AG04450 (cell line): Measurements from ENCODE around the gene LMO2. TPM values are rescaled to one million over a fixed set of nuclear protein-coding genes. Genes with fewer than 3 reads are reported as not detected.

Experiments
- CTCF ChIA-PET: fragments of 300-600, 350-600 bp; formaldehyde crosslinking; extraction: SDS; loops from one replicate; lab custom pipeline; 2022; ENCODE audit warnings: antibody characterized with exemption, inconsistent platforms; lab: Charles Lee
- POLR2A ChIA-PET: fragments of 350-600 bp; formaldehyde crosslinking; extraction: SDS; loops from one replicate; lab custom pipeline; 2021; ENCODE audit warnings: antibody characterized with exemption, inconsistent platforms; lab: Yijun Ruan, JAX
- DNase-seq: peaks from one replicate; pipeline ENCODE4 v3.0.0-alpha.2; 2011; ENCODE audit warnings: low read depth, low spot score
- H3K27ac ChIP-seq: one replicate; pipeline ENCODE4 v1.5.1; 2012; ENCODE audit warnings: low read depth, low read length, control low read depth
- H3K27me3 ChIP-seq: one replicate; pipeline ENCODE4 v1.6.0; 2012; ENCODE audit warnings: low read length; ENCODE audit not compliant: control insufficient read depth, insufficient read depth
- H3K4me3 ChIP-seq: 2 replicates; pipeline ENCODE4 v1.5.1; 2011; ENCODE audit warnings: mild to moderate bottlenecking, low read depth, low read length, control low read depth
- H3K9me3 ChIP-seq: 2 replicates; pipeline ENCODE4 v1.5.1; 2012; ENCODE audit warnings: low read length; ENCODE audit not compliant: control insufficient read depth, insufficient read depth
- polyA plus RNA-seq: library from polyadenylated mRNA; depleted of rRNA; stranded (reverse); fragments of >200 nt; gene quantifications from 2 replicates; pipeline ENCODE4 v1.2.3, GENCODE V29; 2011
- TF ChIP-seq, protein P1 (sequence below): IDR thresholded peaks from 2 replicates; pipeline ENCODE4 v1.5.1; 2011; ENCODE audit warnings: low read depth, low read length, control low read depth, inconsistent platforms

Gene LMO2
- polyA plus RNA-seq, 1 experiment: 0.05 TPM

GRCh38 chr11:33861386-33861785 lies 30.5 kb downstream of the LMO2 start:
- POLR2A ChIA-PET: no interaction called here
- TF ChIP-seq, protein P1, sequence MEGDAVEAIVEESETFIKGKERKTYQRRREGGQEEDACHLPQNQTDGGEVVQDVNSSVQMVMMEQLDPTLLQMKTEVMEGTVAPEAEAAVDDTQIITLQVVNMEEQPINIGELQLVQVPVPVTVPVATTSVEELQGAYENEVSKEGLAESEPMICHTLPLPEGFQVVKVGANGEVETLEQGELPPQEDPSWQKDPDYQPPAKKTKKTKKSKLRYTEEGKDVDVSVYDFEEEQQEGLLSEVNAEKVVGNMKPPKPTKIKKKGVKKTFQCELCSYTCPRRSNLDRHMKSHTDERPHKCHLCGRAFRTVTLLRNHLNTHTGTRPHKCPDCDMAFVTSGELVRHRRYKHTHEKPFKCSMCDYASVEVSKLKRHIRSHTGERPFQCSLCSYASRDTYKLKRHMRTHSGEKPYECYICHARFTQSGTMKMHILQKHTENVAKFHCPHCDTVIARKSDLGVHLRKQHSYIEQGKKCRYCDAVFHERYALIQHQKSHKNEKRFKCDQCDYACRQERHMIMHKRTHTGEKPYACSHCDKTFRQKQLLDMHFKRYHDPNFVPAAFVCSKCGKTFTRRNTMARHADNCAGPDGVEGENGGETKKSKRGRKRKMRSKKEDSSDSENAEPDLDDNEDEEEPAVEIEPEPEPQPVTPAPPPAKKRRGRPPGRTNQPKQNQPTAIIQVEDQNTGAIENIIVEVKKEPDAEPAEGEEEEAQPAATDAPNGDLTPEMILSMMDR: no peak
- no peak overlapping the region for H3K4me3 ChIP-seq
- H3K27me3 ChIP-seq: peaks cover 71% of the 10 kb centered on the region
- no peak overlapping the region for H3K27ac ChIP-seq
- CTCF ChIA-PET: interaction anchor here (5.1 to 6.0 kb wide), 2 partner anchors 110 to 127 kb away, joined by 69 to 85 read pairs; no protein-coding TSS in a partner anchor
- no peak for DNase-seq
- H3K9me3 ChIP-seq: no peaks in the 10 kb centered on the region; the same call in 1 of the 2 replicates

DNA sequence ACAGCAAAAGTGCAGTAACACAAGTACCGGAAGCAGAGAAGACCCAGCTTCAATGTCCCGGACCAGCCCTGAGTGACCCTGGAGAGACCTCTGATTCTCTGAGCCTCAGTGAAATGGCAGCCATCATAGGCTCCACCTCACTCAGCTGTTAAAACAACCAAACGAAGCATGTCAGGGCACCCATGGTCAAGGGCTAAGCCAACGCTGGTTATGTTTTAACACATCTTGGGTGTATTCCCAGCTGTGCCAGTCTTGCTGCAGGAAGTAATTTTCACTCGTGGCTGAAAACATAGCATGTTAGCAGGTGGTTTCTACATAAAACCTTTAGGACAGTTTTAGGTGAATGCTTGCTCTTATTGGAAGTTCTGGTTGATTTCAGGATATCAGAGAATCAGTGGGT lies 30.9 kb downstream of the LMO2 start:
- H3K27ac ChIP-seq: no peak overlapping the region
- H3K9me3 ChIP-seq: no peaks in the 10 kb centered on the region; the same call in 1 of the 2 replicates
- DNase-seq: no peak
- H3K27me3 ChIP-seq: peaks cover 70% of the 10 kb centered on the region
- CTCF ChIA-PET: interaction anchor here (5.1 to 6.0 kb wide), 2 partner anchors 111 to 127 kb away, joined by 69 to 85 read pairs; no protein-coding TSS in a partner anchor
- TF ChIP-seq, protein P1: no peak
- POLR2A ChIA-PET: no interaction called here
- H3K4me3 ChIP-seq: no peak overlapping the region

- H3K27me3 ChIP-seq: peaks cover 70% of the 10 kb centered on the region
- no peak for DNase-seq
- ChIA-PET POLR2A (no interaction called here), CTCF (interaction anchor here (1.0 to 6.0 kb wide), 4 partner anchors 9 to 129 kb away, joined by 3 to 85 read pairs (median 51); no protein-coding TSS in a partner anchor)
- TF ChIP-seq, protein P1: no peak
- H3K27ac ChIP-seq: no peak overlapping the region
- no peaks in the 10 kb centered on the region; the same call in 1 of the 2 replicates for H3K9me3 ChIP-seq
- no peak overlapping the region for H3K4me3 ChIP-seq
Observed at GRCh38 chr11:33859306-33859705, 32.6 kb downstream of the LMO2 start.

DNA sequence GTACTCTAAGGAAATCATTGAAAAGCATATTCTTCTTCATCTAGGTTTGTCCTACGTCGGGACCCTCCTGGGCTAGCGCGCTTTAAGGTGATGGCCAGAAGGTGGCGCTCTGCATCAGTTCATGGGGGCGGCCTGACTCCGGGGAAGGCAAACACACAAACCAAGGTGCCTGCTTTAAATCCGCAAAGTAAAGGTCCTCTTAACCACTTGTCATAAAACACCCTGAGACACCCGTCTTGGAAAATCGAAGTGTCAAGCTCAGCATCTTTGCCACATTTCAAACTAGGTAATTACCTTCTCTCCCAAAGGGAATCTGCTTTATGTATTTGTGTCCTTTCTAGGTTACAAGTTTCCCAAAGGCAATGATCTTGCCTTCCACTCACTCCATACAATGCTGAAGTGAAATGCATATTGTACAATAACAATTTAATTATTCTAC lies 33.9 kb downstream of the LMO2 start:
- Histone ChIP-seq H3K27ac (no peak overlapping the region), H3K4me3 (no peak overlapping the region), H3K27me3 (peaks cover 68% of the 10 kb centered on the region), H3K9me3 (no peaks in the 10 kb centered on the region)
- ChIA-PET POLR2A (no interaction called here), CTCF (interaction anchor here (0.5 to 6.0 kb wide), 43 partner anchors 9 to 634 kb away, joined by 3 to 85 read pairs (median 4); partner anchors contain the start of gene ABTB2)
- TF ChIP-seq, protein P1: peak; percentile 97
- peak; percentile 20 for DNase-seq

DNA sequence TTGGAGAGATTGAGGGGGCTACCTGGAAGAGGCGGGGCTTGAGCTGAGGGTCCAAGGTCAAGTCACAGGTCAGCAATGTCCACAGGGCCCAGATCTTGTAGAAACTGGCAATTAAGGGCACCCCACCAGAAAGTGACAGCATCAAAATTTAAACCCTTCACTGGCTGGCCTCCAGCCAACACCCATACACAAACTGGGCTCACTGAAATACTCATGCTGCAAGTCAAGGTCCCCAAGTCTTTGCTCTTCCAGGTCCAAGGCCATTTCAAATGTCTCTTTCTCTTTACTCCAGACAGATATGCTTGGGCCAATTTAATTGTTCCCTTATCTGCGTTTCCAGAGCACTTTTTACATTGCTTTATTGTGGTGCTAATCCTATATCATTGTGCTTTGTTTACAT lies 36.4 kb downstream of the LMO2 start:
- ChIA-PET CTCF (interaction anchor here (6.0 kb wide), 1 partner anchor 132 kb away, joined by 69 read pairs; no protein-coding TSS in a partner anchor), POLR2A (no interaction called here)
- DNase-seq: no peak
- no peak overlapping the region for H3K4me3 ChIP-seq
- TF ChIP-seq, protein P1: no peak
- H3K27me3 ChIP-seq: peaks cover 55% of the 10 kb centered on the region
- H3K27ac ChIP-seq: no peak overlapping the region
- no peaks in the 10 kb centered on the region for H3K9me3 ChIP-seq
